Measurements from ENCODE around the gene ADI1. TPM values are rescaled to one million over a fixed set of nuclear protein-coding genes. Genes with fewer than 3 reads are reported as not detected.

Gene ADI1
- total RNA-seq, 2 donors from 2014 or later = 130 to 184 TPM

GRCh38 chr2:3464401-3465005, 54.8 kb downstream of the ADI1 start:
- H3K4me1 ChIP-seq = peaks cover 0 to 65% of the 10 kb centered on the region in 2 donors
- no peak for TF ChIP-seq CTCF (IDR thresholded peaks at IDR 0.05)
- peaks cover 44% of the 10 kb centered on the region for H3K36me3 ChIP-seq
- H3K27ac ChIP-seq = peak overlapping the region; percentile 83 to 90
- H3K9me3 ChIP-seq = no peaks in the 10 kb centered on the region
- H3K27me3 ChIP-seq = no peaks in the 10 kb centered on the region
- DNase-seq (ENCODE audit: low spot score) = no peak
- H3K4me3 ChIP-seq = no peak overlapping the region

- peaks cover 44% of the 10 kb centered on the region for H3K36me3 ChIP-seq
- H3K27ac ChIP-seq = no peak overlapping the region
- no peak overlapping the region for H3K4me3 ChIP-seq
- no peaks in the 10 kb centered on the region for H3K9me3 ChIP-seq
- H3K4me1 ChIP-seq = peaks cover 0 to 65% of the 10 kb centered on the region in 2 donors
- TF ChIP-seq CTCF (IDR thresholded peaks at IDR 0.05) = no peak
- no peak for DNase-seq (ENCODE audit: low spot score)
- no peaks in the 10 kb centered on the region for H3K27me3 ChIP-seq
Measured at GRCh38 chr2:3463944-3464343, 55.4 kb downstream of the ADI1 start.

GRCh38 chr2:3463186-3463835, 56.0 kb downstream of the ADI1 start:
- Histone ChIP-seq H3K4me1 (peaks cover 0 to 64% of the 10 kb centered on the region in 2 donors), H3K27me3 (no peaks in the 10 kb centered on the region), H3K36me3 (peaks cover 42% of the 10 kb centered on the region), H3K27ac (peak overlapping the region in 1 of 2 donors; percentile 10), H3K4me3 (no peak overlapping the region), H3K9me3 (no peaks in the 10 kb centered on the region)
- no peak for TF ChIP-seq CTCF (IDR thresholded peaks at IDR 0.05)
- no peak for DNase-seq (ENCODE audit: low spot score)

- Histone ChIP-seq H3K27ac (peak overlapping the region in 1 of 2 donors; percentile 10), H3K4me1 (peaks cover 0 to 69% of the 10 kb centered on the region in 2 donors), H3K27me3 (no peaks in the 10 kb centered on the region), H3K4me3 (no peak overlapping the region), H3K36me3 (peaks cover 42% of the 10 kb centered on the region), H3K9me3 (no peaks in the 10 kb centered on the region)
- peak in 1 of 2 donors; percentile 36 for TF ChIP-seq CTCF (IDR thresholded peaks at IDR 0.05)
- no peak for DNase-seq (ENCODE audit: low spot score)
Measured at GRCh38 chr2:3462493-3463104, 56.7 kb downstream of the ADI1 start.

GRCh38 chr2:3461801-3462492, 57.4 kb downstream of the ADI1 start:
- DNase-seq (ENCODE audit: low spot score) = no peak
- Histone ChIP-seq H3K27me3 (no peaks in the 10 kb centered on the region), H3K4me3 (no peak overlapping the region), H3K27ac (peak overlapping the region; percentile 73 to 90), H3K9me3 (no peaks in the 10 kb centered on the region), H3K36me3 (peaks cover 42% of the 10 kb centered on the region), H3K4me1 (peaks cover 0 to 66% of the 10 kb centered on the region in 2 donors)
- TF ChIP-seq CTCF (IDR thresholded peaks at IDR 0.05) = peak; percentile 90 to 91
